GM18867 (cell line): ENCODE measurements around the gene LGALS14.
A peak's percentile ranks its signal among the peaks of the same experiment; 100 is the strongest.
"Not testable (repeated sequence)": the region's sequence is repeated elsewhere in the genome, so short reads cannot be mapped to it uniquely, and the experiment has no call there.

Experiments
- ATAC-seq: cut with Tn5 transposase; IDR thresholded peaks from one replicate; pipeline ENCODE4 v1.9.1; 2021; ENCODE audit warnings: mild to moderate bottlenecking, moderate library complexity; ENCODE audit not compliant: unreplicated experiment

Gene LGALS14

DNA sequence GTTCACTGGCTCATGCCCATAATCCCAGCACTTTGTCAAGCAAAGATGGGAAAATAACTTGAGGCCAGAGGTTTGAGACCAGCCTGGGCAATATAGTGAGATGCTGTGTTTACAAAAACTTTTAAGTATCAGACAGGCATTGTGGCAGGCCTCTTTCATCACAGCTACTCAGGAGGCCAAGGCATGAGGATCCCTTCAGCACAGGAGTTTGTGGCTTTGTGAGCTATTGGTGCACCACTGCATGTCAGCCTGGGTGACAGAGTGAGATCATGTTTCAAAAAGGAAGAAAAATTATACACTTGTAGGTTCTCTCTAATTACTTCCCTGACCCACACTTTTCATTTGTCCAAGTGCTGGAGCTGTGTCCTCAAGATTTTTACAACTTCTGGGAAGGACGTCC lies 11.5 kb upstream of the LGALS14 start:
- no peak for ATAC-seq

DNA sequence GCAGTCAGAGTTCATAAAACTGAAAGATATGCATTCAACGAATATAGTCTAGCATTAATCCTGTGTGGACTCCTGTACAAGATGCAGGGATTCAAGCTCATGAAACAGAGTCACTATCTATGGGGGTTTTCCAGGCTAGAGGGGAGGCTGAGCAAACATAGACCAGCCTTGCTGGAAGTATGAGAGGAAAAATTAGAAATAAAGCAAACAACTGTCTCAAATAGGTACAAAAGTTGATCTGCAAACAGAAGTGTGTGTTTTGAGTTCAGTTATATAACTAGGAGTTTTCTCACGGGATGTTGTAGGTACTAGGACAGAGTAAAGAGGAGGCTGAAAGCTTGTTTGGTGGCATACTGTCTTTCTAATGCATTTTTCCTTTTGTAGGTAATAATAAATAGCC lies 8.5 kb upstream of the LGALS14 start:
- no peak for ATAC-seq

DNA sequence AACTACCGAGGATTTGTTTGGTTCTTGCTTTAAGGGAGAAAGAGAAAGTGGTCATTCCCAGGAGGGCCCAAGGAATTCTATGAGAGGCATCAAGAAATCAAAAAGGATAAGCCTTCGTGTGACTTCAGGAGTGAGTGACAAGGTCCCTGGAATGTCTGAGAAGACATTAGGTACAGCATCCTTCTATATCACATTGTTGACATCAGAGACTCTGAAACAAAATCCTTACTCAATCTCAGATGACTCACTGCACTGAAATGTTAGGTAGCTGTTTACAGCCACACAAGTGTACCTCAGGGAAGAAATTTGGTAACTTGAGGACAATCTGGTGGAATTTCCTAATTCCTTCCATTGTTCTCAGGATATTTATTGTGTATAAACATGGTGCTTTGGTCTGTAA lies 7.9 kb upstream of the LGALS14 start:
- no peak for ATAC-seq

DNA sequence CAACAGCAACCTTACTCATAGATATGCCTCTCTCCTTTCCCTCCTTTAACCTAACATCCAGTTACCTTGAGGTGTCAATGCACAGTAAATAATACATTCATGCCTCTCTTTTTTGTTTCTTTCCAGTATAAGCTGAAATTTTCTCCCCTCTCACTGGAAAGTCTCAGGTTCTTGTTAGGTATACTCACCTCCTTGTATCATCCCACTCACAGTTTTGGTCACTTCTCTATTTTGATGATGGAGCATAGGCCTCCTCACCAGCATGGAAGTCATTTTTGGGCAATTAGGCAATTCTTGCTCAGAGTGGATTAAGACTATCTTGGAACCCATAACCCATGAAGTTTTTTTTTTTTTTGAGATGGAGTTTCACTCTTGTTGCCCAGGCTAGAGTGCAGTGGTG lies 5.7 kb upstream of the LGALS14 start:
- ATAC-seq: no peak

DNA sequence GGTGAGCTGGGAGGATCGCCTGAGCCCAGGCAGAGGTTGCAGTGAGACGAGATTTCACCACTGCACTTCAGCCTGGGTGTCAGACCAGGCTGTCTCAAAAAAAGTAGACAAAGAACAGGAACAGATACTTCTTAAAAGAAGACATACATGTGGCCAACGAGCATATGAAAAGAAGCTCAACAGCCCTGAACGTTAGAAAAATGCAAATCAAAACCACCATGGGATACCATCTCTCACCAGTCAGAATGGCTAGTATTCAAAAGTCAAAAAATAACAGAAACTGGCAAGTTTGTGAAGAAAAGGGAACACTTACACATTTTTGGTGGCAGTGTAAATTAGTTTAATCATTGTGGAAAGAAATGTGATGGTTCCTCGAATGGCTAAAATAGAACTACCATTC lies 3.0 kb upstream of the LGALS14 start:
- ATAC-seq: peak; percentile 56

DNA sequence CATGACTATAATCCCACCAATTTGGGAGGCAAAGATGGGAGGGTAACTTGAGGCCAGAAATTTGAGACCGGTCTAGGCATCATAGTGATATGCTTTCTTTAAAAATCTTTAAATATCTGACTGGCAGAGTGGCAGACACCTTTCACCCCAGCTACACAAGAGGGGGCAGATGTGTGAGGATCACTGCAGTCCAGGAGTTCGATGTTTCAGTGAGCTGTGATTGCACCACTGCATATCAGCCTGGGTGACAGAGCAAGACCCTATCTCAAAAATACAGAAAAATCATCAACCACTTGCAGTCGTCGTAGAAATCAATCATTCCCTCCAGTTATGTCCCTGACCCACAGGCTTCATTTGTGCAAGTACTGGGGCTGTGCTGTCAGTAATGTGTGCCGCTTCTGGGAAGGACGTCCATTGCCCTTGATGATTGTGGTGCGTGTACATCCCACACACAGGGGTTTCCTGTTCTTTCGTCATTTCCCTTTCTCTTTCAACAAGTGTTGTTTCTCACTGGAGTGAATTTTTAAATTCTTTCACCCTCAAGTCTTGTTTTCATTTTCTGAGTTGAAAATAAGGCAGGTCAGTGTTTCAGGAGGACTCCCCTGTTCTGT lies 1.4 kb downstream of the LGALS14 start:
- no peak for ATAC-seq

DNA sequence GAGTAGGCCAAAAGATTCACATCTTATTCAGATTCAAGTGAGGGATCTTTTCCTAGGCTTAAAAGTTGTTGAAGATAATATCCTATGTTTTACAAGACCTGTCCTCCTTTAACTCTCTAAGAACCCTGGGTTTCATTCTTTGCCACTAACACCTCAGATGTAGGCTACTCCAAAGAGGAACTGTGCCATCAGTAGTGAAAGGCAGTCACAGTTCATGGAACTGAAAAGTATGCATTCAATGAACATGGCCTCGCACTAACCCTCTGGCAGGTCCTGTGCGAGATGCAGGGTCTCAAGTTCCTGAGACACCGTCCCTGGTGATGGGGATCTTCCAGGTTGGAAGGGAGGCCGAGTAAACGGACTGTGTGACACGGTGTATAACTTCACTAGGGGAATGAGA lies 4.3 kb downstream of the LGALS14 start:
- ATAC-seq: peak; percentile 58

DNA sequence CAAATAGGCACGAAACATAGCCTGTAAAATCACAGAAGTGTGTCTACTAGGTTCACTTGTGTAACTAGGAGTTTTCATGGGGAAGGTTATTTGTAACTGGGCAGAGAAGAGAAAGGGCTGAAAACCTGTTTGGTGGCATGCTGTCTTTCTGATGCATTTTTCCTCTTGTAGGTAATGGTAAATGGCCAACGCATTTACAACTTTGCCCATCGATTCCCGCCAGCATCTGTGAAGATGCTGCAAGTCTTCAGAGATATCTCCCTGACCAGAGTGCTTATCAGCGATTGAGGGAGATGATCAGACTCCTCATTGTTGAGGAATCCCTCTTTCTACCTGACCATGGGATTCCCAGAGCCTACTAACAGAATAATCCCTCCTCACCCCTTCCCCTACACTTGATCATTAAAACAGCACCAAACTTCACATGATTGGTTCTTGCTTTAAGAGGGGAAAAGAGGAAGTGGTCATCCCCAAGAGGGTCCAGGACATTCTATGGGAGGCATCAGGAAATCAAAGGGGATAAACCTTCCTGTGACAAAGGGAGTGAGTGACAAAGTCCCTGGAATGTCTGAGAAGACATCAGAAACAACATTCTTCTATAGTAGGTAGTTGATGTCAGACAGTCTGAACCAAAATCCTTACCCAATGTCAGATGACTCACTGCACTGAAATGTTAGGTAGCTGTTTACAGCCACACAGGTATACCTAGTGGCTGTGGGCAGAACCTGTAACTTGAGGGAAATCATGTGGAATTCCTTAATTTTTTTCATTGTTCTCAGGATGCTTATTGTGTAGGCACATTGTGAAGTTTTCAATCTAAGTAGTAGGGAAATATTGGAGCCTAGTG lies 5.0 kb downstream of the LGALS14 start:
- ATAC-seq: no peak

DNA sequence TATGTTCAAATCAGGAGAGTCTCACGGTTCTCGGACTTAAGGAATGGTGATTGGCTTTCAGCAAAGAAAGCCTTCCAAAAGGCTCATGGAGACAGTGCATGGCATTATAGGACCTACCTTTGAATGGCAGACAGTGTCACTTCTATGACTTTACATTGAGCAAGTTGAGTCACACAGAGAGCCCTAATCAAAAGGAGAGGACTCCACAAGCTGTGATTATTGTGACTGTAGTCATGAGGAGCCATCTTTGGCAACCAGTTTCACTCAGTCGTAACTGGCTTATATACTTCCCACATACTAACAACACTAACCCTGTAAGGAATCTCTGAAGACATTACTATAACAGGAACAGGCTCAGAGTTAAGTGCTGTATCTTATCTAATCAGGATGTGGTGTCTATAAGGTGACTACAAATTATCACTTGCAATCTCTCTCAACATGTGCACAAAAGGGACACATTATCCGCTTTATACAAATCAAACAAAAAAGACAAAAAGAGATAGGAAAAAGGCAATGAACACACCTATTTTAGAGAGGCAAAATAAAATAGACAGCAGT lies 6.1 kb downstream of the LGALS14 start:
- no peak for ATAC-seq

DNA sequence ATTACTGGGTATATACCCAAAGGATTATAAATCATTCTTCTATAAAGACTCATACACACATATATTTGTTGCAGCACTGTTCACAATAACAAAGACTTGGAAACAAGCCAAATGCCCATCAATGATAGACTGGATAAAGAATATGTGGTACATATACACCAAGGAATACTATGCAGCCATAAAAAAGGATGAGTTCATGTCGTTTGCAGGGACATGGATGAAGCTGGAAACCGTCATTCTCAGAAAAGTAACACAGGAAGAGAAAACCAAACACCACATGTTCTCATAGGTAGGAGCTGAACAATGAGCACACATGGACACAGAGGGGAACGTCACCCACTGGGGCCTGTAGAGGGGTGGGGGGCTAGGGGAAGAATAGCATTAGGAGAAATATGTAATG lies 15.9 kb downstream of the LGALS14 start:
- ATAC-seq: not testable (repeated sequence)

DNA sequence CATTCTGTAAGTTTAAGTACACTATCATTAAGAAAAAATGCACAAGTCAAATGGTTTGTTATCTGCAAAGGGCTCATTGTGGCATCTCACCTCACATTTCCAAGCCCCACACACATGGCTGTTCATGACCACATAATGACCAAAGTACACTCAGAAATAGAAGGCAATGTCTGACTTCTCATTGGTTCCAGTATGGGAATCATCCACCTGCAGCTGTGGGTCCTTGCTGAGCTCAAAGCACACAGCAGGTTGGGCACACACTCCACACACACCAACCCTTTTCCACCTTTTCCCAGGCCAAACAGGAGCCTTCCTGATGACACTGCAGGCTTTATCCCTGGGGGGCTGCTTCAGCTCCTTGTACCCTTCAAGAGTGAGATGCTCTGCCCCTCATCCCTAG lies 21.7 kb downstream of the LGALS14 start:
- ATAC-seq: no peak

DNA sequence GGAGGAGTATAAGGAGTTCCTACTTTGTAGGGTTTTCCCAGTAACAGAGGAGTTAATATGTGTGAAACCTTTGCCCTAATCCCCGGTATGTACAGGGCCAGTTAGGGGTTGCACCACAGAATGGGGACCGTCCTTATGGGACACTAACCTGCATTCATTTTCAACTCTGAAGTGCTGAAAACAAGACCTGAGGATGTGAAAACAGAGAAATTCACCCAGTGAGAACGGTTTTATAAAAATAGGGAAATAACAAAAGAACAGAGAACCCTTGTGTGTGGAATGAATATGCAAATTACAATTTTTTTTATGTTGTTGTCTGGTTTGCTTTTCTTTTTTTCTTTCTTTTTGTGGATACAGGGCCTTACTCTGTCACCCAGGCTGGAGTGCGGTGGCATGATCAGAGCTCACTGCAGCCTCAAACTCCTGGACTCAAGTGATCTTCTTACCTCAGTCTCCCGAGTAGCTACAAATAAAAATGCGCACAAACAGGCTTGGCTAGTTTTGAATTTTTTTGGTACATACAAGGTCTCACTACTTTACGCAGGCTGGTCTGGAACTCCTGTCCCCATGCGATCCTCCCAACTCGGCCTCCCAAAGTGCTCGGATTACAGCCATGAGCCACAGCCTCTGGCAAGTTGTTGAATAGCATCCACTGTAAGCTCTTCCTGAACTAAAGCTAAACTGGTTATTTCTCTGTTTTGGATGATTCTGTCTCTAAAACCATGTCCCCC lies 23.0 kb downstream of the LGALS14 start:
- ATAC-seq: no peak

DNA sequence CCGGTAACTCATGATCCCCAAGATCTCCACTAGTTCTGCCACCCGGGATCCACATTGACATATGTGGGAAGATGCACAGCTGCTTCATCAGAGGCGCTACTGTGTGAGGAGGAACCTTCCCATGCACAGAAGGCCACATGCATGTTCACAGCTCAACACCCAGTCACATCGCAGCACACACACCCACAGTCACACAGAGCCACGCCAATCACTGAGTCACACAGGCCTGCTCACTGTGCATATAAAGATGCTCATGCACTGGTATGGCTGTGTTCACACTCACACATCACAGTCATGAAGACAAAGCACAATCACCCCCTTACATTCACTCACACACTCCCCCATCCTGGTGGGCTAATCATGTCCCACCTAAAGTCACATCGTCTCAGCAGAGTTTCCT lies 23.8 kb downstream of the LGALS14 start:
- ATAC-seq: no peak

DNA sequence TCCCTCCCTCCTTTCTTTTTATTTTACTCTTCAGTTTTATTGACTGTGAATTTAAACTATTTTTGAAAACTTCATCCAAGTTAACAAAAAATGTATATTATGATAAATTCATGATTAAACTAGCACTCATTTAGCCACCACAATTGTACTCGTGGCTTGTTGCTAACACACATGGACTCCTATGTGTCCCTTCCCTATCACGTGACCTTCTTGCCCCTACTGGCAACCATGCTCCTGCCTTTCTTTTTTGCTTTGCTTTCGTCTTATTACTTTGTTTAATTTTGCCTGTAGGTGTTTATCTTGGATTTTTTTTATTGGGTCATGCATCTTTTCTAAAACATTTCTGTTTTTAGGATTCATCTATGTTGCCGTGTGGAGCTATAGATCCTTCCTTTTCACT lies 25.3 kb downstream of the LGALS14 start:
- no peak for ATAC-seq

DNA sequence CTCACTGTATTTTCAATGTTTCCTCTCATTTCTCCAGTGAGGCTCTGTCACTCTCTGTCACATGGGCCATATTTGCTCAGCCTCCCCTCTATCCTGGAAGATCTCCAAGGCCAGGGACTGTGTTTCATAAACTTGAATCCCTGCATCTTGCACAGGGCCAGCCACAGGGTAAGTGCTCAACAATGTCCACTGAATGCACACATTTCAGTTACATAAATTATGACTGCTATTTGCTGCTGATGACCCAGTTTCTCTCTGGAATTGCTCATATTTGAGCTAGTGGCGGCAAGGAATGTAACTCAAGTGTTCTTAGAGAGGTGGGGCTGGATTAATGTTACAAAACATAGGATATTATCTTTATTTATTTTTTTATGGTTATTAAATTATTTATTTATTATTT lies 27.4 kb downstream of the LGALS14 start:
- ATAC-seq: no peak

DNA sequence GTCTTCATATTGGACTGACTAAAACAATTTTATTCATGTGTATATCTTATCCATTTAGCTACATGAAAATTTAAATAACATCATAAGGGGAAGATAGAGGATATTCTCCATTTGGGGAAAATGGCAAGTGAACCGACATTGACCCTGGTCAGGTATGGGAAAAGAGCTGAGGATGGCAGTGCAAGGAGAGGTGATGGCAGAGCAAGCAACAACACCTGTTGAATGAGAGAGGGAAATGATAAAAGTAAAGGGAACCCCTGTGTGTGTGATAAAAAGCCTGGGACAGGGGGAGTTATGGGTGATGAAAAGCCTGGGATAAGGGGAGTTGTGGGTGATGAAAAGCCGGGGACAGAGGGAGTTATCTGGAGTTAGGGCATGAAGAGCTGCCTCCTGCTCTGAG lies 29.6 kb downstream of the LGALS14 start:
- no peak for ATAC-seq

DNA sequence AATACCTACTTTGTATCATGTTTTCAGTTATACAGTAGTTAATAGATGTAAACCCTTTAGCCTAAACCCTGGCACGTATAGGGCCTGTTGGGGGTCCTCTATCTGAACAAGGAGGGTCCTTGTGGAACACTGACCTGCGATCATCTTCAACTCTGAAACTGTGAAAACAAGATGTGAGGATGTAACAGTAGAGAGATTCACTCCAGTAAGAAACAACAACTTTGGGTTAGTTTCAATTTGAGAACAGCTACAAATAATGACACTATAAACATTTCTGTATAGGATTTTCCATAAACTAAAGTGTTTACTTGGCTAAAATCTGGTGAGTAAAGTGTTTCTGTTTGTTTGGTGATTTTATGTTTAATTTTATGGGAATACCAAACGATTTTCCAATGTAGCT lies 31.4 kb downstream of the LGALS14 start:
- no peak for ATAC-seq

DNA sequence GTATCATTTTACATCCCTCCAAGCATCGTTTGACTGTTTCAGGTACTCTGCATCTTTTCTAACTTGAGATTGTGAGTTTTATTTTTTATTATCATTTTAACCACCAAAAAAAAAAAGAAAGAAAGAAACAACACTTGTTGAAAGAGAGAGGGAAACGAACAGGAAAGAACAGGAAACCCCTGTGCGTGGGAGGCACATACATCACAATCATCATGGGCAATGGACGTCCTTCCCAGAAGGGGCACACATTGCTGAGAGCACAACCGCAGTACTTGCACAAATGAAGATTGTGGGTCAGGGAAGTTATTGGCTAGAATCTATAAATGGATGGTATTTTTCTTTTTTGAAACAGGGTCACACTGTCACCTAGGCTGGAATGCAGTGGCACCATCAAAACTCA lies 31.8 kb downstream of the LGALS14 start:
- no peak for ATAC-seq

DNA sequence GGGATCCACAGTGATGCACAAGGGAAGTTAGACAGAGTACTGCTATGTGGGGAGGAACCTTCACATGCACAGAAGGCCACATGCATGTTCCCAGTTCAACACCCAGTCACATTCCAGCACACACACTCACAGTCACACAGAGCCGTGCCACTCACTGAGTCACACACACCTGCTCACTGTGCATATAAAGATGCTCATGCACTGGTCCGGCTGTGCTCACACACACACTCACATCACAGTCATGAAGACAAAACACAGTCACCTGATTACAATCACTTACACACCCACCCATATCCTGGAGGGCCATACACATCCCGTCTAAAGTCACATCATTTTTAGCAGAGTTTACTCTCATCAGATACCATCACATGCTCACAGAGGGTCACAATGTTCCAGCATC lies 33.1 kb downstream of the LGALS14 start:
- ATAC-seq: no peak

DNA sequence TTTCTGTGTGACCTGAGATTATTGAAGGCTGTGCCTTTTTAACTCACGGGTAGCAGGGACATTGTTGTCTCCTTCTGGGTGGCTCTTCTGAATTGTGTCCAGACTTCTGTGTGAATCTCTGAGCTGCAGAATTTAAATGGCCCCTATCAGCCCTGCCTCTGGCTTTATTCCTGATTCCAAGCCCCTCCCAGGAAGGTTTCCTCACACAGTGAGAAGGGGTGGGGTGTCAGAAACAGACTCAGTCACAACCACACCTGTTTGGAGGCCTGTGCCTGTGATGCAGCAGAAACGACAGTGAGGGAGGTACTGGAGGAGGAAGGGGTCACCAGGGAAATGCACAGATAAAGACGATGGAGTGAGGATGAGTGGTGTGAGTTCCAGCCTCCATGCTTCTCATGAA lies 33.6 kb downstream of the LGALS14 start, which contains the start of gene CLC:
Gene CLC (minus strand): TSS at position 139 of the 400 bp plus-strand sequence. CDS start 77 bp downstream, at position 62.
- ATAC-seq: no peak

DNA sequence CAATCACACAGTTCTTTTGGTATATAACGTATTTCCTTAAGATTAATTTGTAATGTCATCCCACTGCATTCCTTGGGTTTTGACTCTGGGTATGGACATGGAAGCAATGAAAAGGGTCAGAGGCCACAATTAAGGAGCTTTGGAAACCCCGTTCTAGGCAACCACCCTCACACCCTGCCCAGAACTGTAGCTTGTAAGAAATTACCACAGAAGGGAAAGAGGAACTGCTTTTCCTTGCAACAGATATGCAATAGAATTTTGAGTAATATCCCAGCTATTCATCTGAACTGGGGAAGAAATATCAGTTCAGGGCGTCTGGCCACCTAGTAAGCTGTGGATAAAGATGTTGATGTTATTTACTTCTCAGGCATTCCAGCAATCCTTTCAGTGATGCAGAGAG lies 34.5 kb downstream of the LGALS14 start:
- no peak for ATAC-seq

DNA sequence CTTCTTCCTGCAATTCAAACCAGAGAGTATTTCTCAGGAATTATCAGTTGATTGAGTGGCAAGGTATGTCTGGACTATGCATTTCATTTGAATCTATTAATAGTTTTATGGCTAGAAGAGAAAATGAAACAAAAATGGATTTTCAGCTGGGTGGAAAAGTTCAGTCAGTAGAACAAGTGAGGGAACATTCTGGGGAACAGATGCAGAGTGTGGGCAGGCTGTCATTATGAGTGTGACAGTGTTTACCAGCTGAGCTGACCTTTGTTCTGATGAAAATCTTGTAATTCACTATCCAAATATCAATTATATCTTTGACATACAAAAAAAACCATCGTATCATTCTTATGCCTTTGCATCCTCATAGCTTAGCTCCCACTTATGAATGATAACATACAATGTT lies 36.1 kb downstream of the LGALS14 start:
- no peak for ATAC-seq
